Gastrocnemius medialis (tissue), 4 donors: ENCODE results near the gene NPB.

Source experiments
- POLR2A ChIP-seq, 2 donors: fragments of 450-650 bp; IDR thresholded peaks; one replicate each; pipeline ENCODE4 v1.6.1; 2017; ENCODE audit warnings: antibody characterized with exemption in 2 of 2, mild to moderate bottlenecking in 2 of 2, moderate library complexity in 2 of 2
- TF ChIP-seq, protein P1 (sequence below), 5 experiments: fragments of 450-650 bp in 3 of 5; fragments of 200-600 bp in 2 of 5; sonication (generic) in 2 of 5; IDR thresholded peaks in 4 of 5; conservative IDR thresholded peaks in 1 of 5; 1 replicate in 4 of 5; 2 replicates in 1 of 5; pipeline ENCODE4 v1.5.1; 2016 to 2019; ENCODE audit warnings: antibody characterized with exemption in 5 of 5, mild to moderate bottlenecking in 3 of 5, moderate library complexity in 3 of 5

GRCh38 chr17:81918832-81919545 is 17.0 kb downstream of the NPB start:
- TF ChIP-seq, protein P1, sequence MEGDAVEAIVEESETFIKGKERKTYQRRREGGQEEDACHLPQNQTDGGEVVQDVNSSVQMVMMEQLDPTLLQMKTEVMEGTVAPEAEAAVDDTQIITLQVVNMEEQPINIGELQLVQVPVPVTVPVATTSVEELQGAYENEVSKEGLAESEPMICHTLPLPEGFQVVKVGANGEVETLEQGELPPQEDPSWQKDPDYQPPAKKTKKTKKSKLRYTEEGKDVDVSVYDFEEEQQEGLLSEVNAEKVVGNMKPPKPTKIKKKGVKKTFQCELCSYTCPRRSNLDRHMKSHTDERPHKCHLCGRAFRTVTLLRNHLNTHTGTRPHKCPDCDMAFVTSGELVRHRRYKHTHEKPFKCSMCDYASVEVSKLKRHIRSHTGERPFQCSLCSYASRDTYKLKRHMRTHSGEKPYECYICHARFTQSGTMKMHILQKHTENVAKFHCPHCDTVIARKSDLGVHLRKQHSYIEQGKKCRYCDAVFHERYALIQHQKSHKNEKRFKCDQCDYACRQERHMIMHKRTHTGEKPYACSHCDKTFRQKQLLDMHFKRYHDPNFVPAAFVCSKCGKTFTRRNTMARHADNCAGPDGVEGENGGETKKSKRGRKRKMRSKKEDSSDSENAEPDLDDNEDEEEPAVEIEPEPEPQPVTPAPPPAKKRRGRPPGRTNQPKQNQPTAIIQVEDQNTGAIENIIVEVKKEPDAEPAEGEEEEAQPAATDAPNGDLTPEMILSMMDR (IDR thresholded peaks at IDR 0.05 in 4 of 5, conservative IDR thresholded peaks at IDR 0.05 in 1 of 5): no peak
- no peak for TF ChIP-seq POLR2A (IDR thresholded peaks at IDR 0.05)
